ENCODE data around the gene UPK3A. TPM values are rescaled to one million over a fixed set of nuclear protein-coding genes. Genes with fewer than 3 reads are reported as not detected.

The UPK3A gene
- total and polyA plus RNA-seq, 2 of the 13 experiments (the other 11 are each of a cell fraction or from before 2014, with no cell fraction given) = 10.5 to 13.8 TPM

GRCh38 chr22:45280587-45280980 lies 4.2 kb upstream of the UPK3A start (continued):
- no peak for TF ChIP-seq CSRNP1 (CRISPR knock-in tag; IDR thresholded peaks at IDR 0.05)

- in situ Hi-C loops (cut with HindIII; ENCODE audit: extremely low pct_ligation_motif_present, low pct_unique_long_range_greater_than_20kb) = no loop called here
- H3K79me2 ChIP-seq (ENCODE audit: insufficient read depth, low read length) = no peaks in the 10 kb centered on the region
- H3K9ac ChIP-seq (ENCODE audit: insufficient read depth, low read depth, low read length) = peak overlapping the region; percentile 75
- CTCF ChIA-PET (ENCODE audit: low intra/inter-chr PET ratio, low total read pairs) = no interaction called here
- DNase-seq (ENCODE audit: low spot score) (no peak), ATAC-seq (no peak), FAIRE-seq (peak; percentile 89)
- intact Hi-C loops (cut with micrococcal nuclease; ENCODE audit: unreplicated experiment) = no loop called here
- no peaks in the 10 kb centered on the region for H3K9me3 ChIP-seq (ENCODE audit: low read length)
- peak overlapping the region; percentile 98 for H3K27ac ChIP-seq (ENCODE audit: extremely low read length, insufficient read depth, low read length)
- POLR2A ChIA-PET = interaction anchor here (1.6 kb wide), 1 partner anchor 9 kb away, joined by 4 read pairs; no protein-coding TSS in a partner anchor
- no TSS peak for BruUV-seq (replicated peaks)
- no peaks in the 10 kb centered on the region for H3K36me3 ChIP-seq (replicated peaks in 1 of 2; ENCODE audit: control insufficient read depth in 1 of 2, insufficient read depth in 2 of 2, low read length in 2 of 2)
- H2AFZ ChIP-seq (ENCODE audit: low read length) = no peak overlapping the region
- peak overlapping the region; percentile 70 for H3K4me2 ChIP-seq (ENCODE audit: low read depth, low read length)
- no peaks in the 10 kb centered on the region for H3K27me3 ChIP-seq (ENCODE audit: control insufficient read depth in 1 of 2, insufficient read depth in 2 of 2, low read length in 2 of 2)
- 27% methylated on average over 3 of the region's 3 CpGs for WGBS (ENCODE audit: low lambda C conversion rate)
- no peak overlapping the region; a peak in 2 of 6 replicates for H3K4me3 ChIP-seq (replicated peaks in 1 of 3; ENCODE audit: insufficient read depth in 1 of 3, low read depth in 2 of 3, low read length in 3 of 3)
- peaks cover 88% of the 10 kb centered on the region for H3K4me1 ChIP-seq (ENCODE audit: insufficient read depth, low read length)
- H4K20me1 ChIP-seq (ENCODE audit: insufficient read depth, low read length) = no peaks in the 10 kb centered on the region
- TF ChIP-seq PAXIP1 (CRISPR knock-in tag; conservative IDR thresholded peaks at IDR 0.05) (peak; percentile 43; the same call in 1 of the 2 replicates), NCOA5 (CRISPR knock-in tag; IDR thresholded peaks at IDR 0.05) (no peak), NR2F6 (IDR thresholded peaks at IDR 0.05) (no peak), NR2F6 (CRISPR knock-in tag; IDR thresholded peaks at IDR 0.05) (0 out of 2 replicates have a peak, but pooled peaks have one; percentile 14), NR2C2 (CRISPR knock-in tag; IDR thresholded peaks at IDR 0.05; ENCODE audit: borderline replicate concordance) (no peak), ZNF761 (CRISPR knock-in tag; conservative IDR thresholded peaks at IDR 0.05) (no peak), ATF7 (IDR thresholded peaks at IDR 0.05) (0 out of 2 replicates have a peak, but pooled peaks have one; percentile 11), ATF7 (CRISPR knock-in tag; IDR thresholded peaks at IDR 0.05) (no peak), NCOR1 (IDR thresholded peaks at IDR 0.05; ENCODE audit: borderline replicate concordance, low read length) (peak; percentile 48; the same call in 1 of the 2 replicates), MXI1 (IDR thresholded peaks at IDR 0.05; ENCODE audit: borderline replicate concordance, low read depth, low read length) (no peak), NBN (conservative IDR thresholded peaks at IDR 0.05) (no peak), BCL6 (CRISPR knock-in tag; IDR thresholded peaks at IDR 0.05) (no peak), HNF4G (IDR thresholded peaks at IDR 0.05; ENCODE audit: borderline replicate concordance, low read depth, low read length) (peak; percentile 34; the same call in 1 of the 2 replicates), HNF4G (CRISPR knock-in tag; IDR thresholded peaks at IDR 0.05; ENCODE audit: borderline replicate concordance, low read depth) (no peak), ZNF766 (CRISPR knock-in tag; IDR thresholded peaks at IDR 0.05; ENCODE audit: borderline replicate concordance) (no peak), KLF15 (CRISPR knock-in tag; IDR thresholded peaks at IDR 0.05; ENCODE audit: borderline replicate concordance) (no peak), ZNF121 (CRISPR knock-in tag; IDR thresholded peaks at IDR 0.05) (peak; percentile 98), GFI1 (CRISPR knock-in tag; IDR thresholded peaks at IDR 0.05; ENCODE audit: borderline replicate concordance) (0 out of 2 replicates have a peak, but pooled peaks have one; percentile 28), EED (CRISPR knock-in tag; IDR thresholded peaks at IDR 0.05) (no peak), ZNF839 (CRISPR knock-in tag; IDR thresholded peaks at IDR 0.05; ENCODE audit: borderline replicate concordance) (no peak)
These were observed 3.7 kb upstream of the UPK3A start for GRCh38 chr22:45281010-45281409.
